Superior temporal gyrus (tissue), 1 donor: Measurements from ENCODE around the gene KMT5C.

ENCODE experiments used
- DNase-seq: peaks from one replicate; pipeline ENCODE4 v3.0.0-alpha.2; 2016; ENCODE audit errors: extremely low spot score

Gene KMT5C

DNA sequence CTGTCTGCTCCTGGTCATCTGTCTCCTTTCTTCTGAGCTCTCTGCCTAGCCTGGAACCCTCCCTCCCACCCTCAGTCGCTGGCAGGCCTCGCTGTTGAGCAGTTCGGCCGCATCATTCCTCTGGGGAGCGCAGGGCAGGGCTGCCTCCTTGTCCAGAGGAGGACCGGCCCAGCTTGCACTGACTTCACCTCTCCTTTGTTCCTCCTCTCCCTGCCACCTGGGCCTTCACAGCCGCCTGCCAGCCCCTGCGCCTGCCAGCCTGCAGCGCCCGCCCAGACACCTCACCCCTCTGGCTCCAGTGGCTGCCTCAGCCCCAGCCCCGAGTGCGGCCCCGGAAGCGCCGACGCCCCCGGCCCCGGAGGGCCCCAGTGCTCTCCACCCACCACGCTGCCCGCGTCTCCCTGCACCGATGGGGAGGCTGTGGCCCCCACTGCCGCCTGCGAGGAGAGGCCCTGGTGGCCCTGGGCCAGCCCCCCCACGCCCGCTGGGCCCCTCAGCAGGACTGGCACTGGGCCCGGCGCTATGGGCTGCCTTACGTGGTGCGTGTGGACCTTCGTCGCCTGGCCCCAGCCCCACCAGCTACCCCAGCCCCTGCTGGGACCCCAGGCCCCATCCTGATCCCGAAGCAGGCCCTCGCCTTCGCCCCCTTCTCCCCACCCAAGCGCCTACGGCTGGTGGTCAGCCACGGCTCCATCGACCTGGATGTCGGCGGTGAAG, 7.2 kb downstream of the KMT5C start:
- no peak for DNase-seq

DNA sequence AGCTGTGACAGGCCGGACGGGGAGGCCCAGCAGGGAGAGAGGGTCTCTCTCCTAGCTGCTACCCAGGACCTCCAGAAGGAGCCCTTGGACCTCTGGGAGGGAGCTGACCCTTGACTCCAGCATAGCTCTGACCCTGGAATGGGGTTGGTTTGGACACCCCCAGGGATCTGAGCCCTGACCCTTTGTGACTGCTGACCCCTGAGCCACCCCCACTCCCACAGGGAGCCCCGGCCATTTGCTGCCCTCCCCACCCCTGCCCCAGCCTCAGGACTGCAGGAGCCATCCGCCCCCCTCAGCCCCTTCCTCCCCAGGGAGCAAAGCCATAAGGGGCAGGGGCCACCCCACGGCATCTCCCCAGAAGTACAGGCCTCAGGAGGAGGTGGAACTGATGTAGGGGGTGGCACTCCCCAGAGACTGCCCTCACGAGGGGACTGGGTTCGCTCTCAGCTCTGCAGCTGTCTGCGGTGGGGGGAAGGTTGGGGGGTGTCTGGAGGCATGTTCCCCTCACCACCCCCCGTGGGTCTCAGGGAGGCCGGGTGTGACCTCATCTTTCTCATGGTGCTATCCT, 7.8 kb downstream of the KMT5C start:
- DNase-seq, result no peak

DNA sequence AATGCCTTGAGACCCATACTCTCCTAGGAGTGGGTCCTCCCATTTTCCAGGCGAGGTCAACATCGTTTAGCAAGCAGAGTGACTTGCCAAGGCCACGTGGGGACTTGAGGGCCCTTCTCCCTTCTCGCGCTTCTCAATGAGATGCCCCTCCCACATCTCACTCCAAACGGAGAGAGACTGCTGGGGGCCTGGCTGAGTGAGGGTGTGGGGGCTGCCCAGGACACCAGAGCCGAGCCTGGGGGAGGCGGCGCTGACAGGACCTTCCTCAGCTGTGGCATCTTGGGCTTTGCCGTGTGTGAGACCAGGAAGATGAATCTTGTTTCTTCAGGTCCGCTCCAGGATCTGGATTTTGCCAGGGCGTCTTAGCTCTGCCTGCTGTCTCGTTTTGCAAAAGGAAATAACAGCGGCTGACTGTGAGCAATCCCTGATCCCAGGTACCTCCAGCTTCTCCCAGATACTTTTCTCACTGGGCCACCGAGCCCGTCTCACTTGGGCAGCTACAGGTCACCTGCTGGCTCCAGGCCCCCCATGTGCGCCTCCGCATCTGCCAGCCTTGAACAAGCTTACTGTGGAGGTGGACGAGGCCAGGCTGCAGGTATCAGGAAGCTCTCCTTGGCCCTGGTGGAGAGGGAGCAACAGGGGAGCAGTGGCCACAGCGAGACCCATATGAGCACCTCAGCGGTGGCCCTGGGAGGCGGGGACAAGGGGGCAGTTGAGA, 8.8 kb downstream of the KMT5C start:
- DNase-seq, result no peak

DNA sequence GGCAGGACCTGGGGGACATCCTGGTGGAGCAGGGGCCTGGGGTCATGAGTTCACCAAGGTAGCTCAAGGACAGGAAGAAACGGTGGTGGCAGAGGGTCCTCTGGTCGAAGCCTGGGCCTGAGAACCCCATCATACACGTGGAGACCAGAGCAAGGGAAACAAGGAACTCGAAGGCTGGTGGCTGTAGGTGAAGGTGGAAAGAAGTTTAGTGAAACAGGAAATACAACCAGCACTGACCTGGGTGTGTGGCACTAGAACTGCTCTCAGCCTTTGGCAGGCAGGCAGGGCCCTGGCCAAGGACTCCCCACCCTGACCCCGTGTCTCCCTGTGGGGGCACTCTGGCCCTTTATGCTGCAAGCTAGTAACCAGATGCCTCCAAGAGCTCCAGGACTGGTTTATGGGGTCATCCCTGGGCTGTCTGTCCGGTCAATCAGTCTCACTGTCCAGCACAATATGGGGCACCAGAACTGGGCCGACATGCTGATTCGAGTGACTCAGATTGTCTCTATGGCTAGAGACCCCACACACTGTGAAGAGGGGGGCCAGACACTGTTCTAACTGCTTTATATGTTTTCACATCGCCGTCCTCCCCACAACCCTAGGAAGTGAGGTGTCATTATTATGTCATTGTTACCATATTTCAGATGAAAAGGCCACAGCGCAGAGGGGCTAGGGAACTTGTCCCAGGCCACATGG, 11.1 kb downstream of the KMT5C start:
- DNase-seq, result no peak

- DNase-seq, result no peak
Observed at GRCh38 chr19:55352040-55352439, 12.4 kb downstream of the KMT5C start.

DNA sequence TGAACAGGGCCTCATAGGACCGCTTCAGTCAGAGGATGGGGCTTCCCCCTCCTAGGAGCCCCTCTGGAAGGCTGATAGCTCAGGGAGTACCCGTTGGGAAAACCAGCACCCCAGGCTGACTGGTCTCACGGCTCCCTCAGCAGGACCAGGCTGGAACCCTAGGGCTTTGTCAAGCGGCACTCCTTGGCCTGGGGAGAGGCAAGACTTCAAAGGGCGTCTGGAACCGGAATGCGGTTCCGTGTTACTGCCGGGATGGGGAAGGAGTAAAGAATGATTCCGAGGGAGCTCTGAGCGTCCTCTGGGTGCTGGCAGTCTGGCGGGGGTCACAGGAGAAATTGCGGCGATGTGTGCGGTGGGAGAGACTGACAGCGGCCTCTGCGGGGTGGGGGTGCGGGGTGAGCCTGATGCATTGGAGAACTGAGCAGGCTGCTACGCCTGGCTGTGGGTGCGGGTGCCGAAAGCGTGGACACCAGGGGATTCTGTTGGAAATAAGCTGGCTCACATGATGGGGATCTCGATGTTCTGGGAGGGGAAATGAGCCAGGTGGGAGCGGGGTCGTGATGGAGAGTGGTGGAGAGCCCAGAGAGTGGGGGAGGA, 13.0 kb downstream of the KMT5C start:
- no peak for DNase-seq

DNA sequence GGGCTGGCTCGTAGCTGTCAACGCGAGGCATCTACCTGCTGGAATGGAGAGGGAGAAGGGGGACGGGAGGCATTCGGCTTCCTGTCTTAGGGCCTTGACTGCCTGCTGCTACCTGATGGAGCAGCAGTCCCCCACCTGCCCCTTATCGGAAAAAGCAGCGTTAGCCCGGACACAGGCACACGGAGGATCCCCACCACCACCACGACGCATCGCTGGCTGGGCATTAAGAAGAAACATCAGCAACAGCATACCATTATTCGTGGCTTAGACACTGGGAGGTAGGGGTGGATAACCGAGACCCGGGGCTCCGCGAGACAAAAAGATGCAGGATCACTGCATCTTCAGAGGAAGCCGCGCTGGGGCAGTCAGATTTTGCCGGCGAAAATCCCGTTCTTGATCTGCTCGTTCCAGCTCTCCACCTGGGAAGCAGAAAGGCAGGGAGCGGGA, 13.7 kb downstream of the KMT5C start:
- no peak for DNase-seq

- no peak for DNase-seq
Observed at GRCh38 chr19:55353803-55354697, 14.4 kb downstream of the KMT5C start.

DNA sequence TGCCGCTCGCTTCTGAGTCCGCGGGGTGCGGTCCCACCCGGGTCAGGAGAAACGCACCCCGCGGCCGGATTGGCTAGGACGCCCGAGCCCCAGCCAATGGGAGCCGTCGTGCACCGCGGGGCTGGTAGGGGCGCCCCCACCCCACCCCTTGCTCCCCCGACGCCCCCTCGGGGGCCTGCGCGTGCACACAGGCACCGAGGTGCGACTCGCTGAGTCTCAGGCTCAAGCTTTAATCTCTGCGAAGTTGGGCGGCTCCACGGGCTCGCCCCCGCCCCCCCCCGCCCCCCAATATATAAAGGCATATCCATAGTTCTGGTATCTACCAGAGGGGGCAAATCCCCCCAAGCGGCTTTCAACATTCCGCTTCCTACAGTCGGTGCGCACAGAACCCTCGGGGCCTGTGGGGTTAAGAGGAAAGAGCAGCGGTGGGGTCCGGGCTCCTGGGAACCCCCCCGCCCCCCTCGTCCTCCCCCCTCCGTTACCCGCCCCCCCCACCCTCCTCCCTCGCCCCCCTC, 15.1 kb downstream of the KMT5C start, which contains the start of gene COX6B2:
COX6B2 (minus strand) TSS at position 22 of the 515 bp plus-strand sequence. CDS start 198 bp downstream, outside the sequence.
- no peak for DNase-seq

GRCh38 chr19:55355213-55355821, 15.6 kb downstream of the KMT5C start:
- DNase-seq, result no peak

DNA sequence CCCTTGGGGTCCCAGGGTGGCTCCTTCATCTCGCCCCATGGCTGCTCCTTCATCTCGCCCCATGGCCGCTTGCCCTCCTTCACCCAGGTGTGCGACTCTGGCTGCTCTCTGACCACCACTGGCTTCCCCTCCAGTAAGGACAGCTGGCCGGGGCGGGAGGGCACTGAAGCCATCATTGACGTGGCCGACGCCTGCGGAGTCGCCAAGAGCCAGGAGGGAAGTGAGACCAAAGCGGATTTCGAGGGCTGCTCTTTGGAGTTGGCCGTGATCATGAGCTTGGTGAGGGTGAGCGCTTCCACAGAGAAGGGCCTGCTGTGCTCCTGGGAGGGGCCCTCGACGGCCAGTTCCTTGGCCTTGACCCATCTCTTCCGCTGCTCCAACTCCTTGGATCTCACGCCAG, 18.8 kb downstream of the KMT5C start:
- DNase-seq, result no peak

GRCh38 chr19:55358943-55359908, 19.6 kb downstream of the KMT5C start:
- DNase-seq, result no peak

DNA sequence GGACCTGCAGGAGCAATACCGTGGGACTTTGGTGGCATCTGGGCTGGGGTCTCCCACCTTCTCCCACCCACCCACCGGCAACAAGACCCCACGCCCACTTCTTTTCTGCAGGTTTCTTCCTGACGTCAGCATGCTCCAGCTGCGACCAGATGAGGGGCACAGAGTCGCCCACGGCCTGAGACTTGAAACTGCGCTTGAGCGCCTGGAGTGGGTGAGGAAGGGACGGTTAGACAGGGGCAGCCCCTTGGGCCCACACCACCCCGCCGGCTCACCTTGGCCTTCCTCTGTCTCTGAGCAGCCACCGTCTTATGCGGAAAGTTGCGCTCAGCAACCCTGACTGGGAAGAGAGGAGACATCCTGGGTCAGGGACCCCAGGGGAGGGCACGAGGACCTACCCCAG, 21.2 kb downstream of the KMT5C start:
- DNase-seq, result no peak

- DNase-seq, result no peak
Observed at GRCh38 chr19:55362174-55362989, 22.7 kb downstream of the KMT5C start.

GRCh38 chr19:55362990-55363716, 23.5 kb downstream of the KMT5C start, which contains the start of gene GARIN5B:
Gene GARIN5B, minus strand, starts transcription at chr19:55363260. Its CDS starts 194 bp downstream, at chr19:55363066.
- no peak for DNase-seq

GRCh38 chr19:55365245-55365644, 25.6 kb downstream of the KMT5C start:
- DNase-seq, result no peak

DNA sequence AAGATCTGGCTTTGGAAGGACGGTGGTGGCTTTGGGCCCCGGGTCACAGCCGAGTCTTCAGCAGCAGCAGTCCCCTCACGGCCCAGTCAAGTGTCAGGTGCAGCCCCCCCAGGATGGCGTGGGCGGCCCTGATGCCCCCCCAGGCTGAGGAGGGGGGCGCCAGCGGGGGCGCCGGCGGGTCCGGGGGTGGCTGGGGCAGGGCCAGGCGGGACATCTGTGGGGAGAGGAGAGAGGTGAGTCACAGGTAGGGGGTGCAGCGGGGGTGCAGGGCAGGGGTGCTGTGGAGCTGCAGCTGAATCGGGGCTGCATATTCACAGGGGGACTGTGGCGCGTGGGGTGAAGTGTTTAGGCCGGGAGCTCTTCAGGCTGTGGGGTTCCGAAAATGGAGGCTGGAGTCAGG, 26.3 kb downstream of the KMT5C start:
- DNase-seq, result no peak
